Keratinocyte (primary cell): ENCODE results near the gene L1CAM. TPM values are rescaled to one million over a fixed set of nuclear protein-coding genes. Genes with fewer than 3 reads are reported as not detected.

Source experiments
- DNase-seq: peaks from one replicate; pipeline ENCODE4 v3.0.0-alpha.2; 2011; ENCODE audit warnings: low read depth, missing footprints, low spot score
- FAIRE-seq: peaks from 2 replicates; lab custom pipeline; 2011; peaks lifted over from hg19 to GRCh38; lab: Jason Lieb, UNC
- H2AFZ ChIP-seq: 2 replicates; pipeline ENCODE4 v1.6.0; 2012; ENCODE audit warnings: low read length, control low read depth, inconsistent platforms; ENCODE audit not compliant: control insufficient read depth
- H3K27ac ChIP-seq: 2 replicates; pipeline ENCODE4 v1.5.1; 2011; ENCODE audit warnings: low read length; ENCODE audit not compliant: control insufficient read depth, insufficient read depth
- H3K27me3 ChIP-seq: 3 replicates; pipeline ENCODE4 v1.6.0; 2011; ENCODE audit warnings: low read length; ENCODE audit not compliant: control insufficient read depth, insufficient read depth; ENCODE audit errors: extremely low read depth
- H3K36me3 ChIP-seq, 2 experiments: 2 replicates in 1 of 2; 3 replicates in 1 of 2; pipeline ENCODE4 v1.5.1; 2011; ENCODE audit warnings: low read length in 2 of 2, mild to moderate bottlenecking in 1 of 2; ENCODE audit not compliant: control insufficient read depth in 2 of 2, insufficient read depth in 2 of 2; ENCODE audit errors: extremely low read depth in 1 of 2
- H3K4me1 ChIP-seq: 3 replicates; pipeline ENCODE4 v1.5.1; 2011; ENCODE audit warnings: low read length; ENCODE audit not compliant: control insufficient read depth, insufficient read depth; ENCODE audit errors: extremely low read depth
- H3K4me2 ChIP-seq: 3 replicates; pipeline ENCODE4 v1.6.0; 2011; ENCODE audit warnings: low read depth, low read length; ENCODE audit not compliant: control insufficient read depth, insufficient read depth; ENCODE audit errors: extremely low read depth
- H3K4me3 ChIP-seq, 3 experiments: fragments of 200-600 bp in 1 of 3; sonication (generic) in 1 of 3; 2 replicates in 2 of 3; 3 replicates in 1 of 3; pipeline ENCODE4 v1.5.1; 2011 to 2016; ENCODE audit warnings: low read length in 3 of 3, mild to moderate bottlenecking in 3 of 3, control low read depth in 2 of 3, inconsistent platforms in 1 of 3, low read depth in 1 of 3, mixed read lengths in 1 of 3, mixed run types in 1 of 3, moderate library complexity in 1 of 3; ENCODE audit not compliant: control insufficient read depth in 2 of 3, insufficient read depth in 2 of 3; ENCODE audit errors: extremely low read depth in 1 of 3
- H3K79me2 ChIP-seq: 2 replicates; pipeline ENCODE4 v1.6.0; 2012; ENCODE audit warnings: low read length; ENCODE audit not compliant: control insufficient read depth, insufficient read depth
- H3K9ac ChIP-seq: 3 replicates; pipeline ENCODE4 v1.6.0; 2011; ENCODE audit warnings: low read length; ENCODE audit not compliant: control insufficient read depth, insufficient read depth; ENCODE audit errors: extremely low read depth
- H3K9me1 ChIP-seq: 3 replicates; pipeline ENCODE4 v1.6.0; 2011; ENCODE audit warnings: low read length; ENCODE audit not compliant: control insufficient read depth, insufficient read depth; ENCODE audit errors: extremely low read depth
- H3K9me3 ChIP-seq: 2 replicates; pipeline ENCODE4 v1.5.1; 2012; ENCODE audit warnings: low read depth, low read length; ENCODE audit not compliant: control insufficient read depth
- H4K20me1 ChIP-seq: 3 replicates; pipeline ENCODE4 v1.6.0; 2011; ENCODE audit warnings: low read length; ENCODE audit not compliant: control insufficient read depth, insufficient read depth; ENCODE audit errors: extremely low read depth
- CTCF ChIP-seq, 3 experiments: IDR thresholded peaks in 1 of 3; conservative IDR thresholded peaks in 1 of 3; optimal IDR thresholded peaks in 1 of 3; 2 replicates in 2 of 3; 3 replicates in 1 of 3; pipeline versions ENCODE3 to v1.5.1; 2011; ENCODE audit warnings: low read length in 3 of 3, mild to moderate bottlenecking in 3 of 3, moderate library complexity in 2 of 3, control low read depth in 1 of 3, inconsistent platforms in 1 of 3; ENCODE audit not compliant: insufficient read depth in 2 of 3; ENCODE audit errors: extremely low read depth in 1 of 3
- EZH2 ChIP-seq: IDR thresholded peaks from one replicate; pipeline ENCODE4 v1.6.1; 2012; ENCODE audit warnings: inconsistent platforms, mild to moderate bottlenecking, low read length, moderate library complexity
- dilution Hi-C: fragments of 300-500 bp; cut with MboI; formaldehyde crosslinking; loops from one replicate; pipeline ENCODE4 v1.7.0; 2020; ENCODE audit warnings: low sequenced_read_pairs; ENCODE audit not compliant: extremely low pct_ligation_motif_present
- polyA plus RNA-seq, 5 experiments: library from polyadenylated mRNA; depleted of rRNA in 3 of 5; stranded (reverse) in 3 of 5; stranded (forward) in 1 of 5; unstranded in 1 of 5; fragments of >200 nt; gene quantifications; 1 replicate in 1 of 5; 2 replicates in 3 of 5; 3 replicates in 1 of 5; pipeline versions ENCODE4 v1.2.1 to v1.2.3, GENCODE V29; 2011 to 2012; ENCODE audit warnings: missing spikeins in 2 of 5, low read depth in 1 of 5, low replicate concordance in 1 of 5

Gene L1CAM
- polyA plus RNA-seq, 1 donor (not counting 4 experiments of a cell fraction or from before 2014, with no cell fraction given), result 18.2 TPM

GRCh38 chrX:153865321-153865580, 20.7 kb downstream of the L1CAM start:
- no peaks in the 10 kb centered on the region for H3K9me3 ChIP-seq
- H3K4me3 ChIP-seq, result no peak overlapping the region
- peaks cover 0 to 9% of the 10 kb centered on the region in 2 experiments for H3K36me3 ChIP-seq
- DNase-seq (no peak), FAIRE-seq (no peak)
- dilution Hi-C loops, result no loop called here
- H3K9ac ChIP-seq, result no peak overlapping the region
- no peak for TF ChIP-seq CTCF (optimal IDR thresholded peaks at IDR 0.05 in 1 of 3, IDR thresholded peaks at IDR 0.05 in 1 of 3, conservative IDR thresholded peaks at IDR 0.05 in 1 of 3; ENCODE audit: extremely low read depth in 1 of 3, insufficient read depth in 2 of 3, low read length in 3 of 3)
- no peak for TF ChIP-seq EZH2
- no peaks in the 10 kb centered on the region for H3K27me3 ChIP-seq
- no peaks in the 10 kb centered on the region for H4K20me1 ChIP-seq
- no peaks in the 10 kb centered on the region for H3K4me1 ChIP-seq
- H2AFZ ChIP-seq, result no peak overlapping the region
- no peak overlapping the region for H3K4me2 ChIP-seq
- H3K79me2 ChIP-seq, result no peaks in the 10 kb centered on the region
- H3K27ac ChIP-seq, result no peak overlapping the region
- no peaks in the 10 kb centered on the region for H3K9me1 ChIP-seq

GRCh38 chrX:153864561-153865320, 21.2 kb downstream of the L1CAM start:
- FAIRE-seq, result no peak
- Histone ChIP-seq H3K9ac (no peak overlapping the region), H2AFZ (no peak overlapping the region), H3K4me2 (no peak overlapping the region), H4K20me1 (no peaks in the 10 kb centered on the region), H3K36me3 (peaks cover 0 to 9% of the 10 kb centered on the region in 2 experiments), H3K79me2 (no peaks in the 10 kb centered on the region), H3K27me3 (no peaks in the 10 kb centered on the region), H3K27ac (no peak overlapping the region), H3K9me1 (no peaks in the 10 kb centered on the region), H3K4me3 (no peak overlapping the region), H3K4me1 (no peaks in the 10 kb centered on the region), H3K9me3 (no peaks in the 10 kb centered on the region)
- no peak for DNase-seq
- TF ChIP-seq CTCF (optimal IDR thresholded peaks at IDR 0.05 in 1 of 3, IDR thresholded peaks at IDR 0.05 in 1 of 3, conservative IDR thresholded peaks at IDR 0.05 in 1 of 3; ENCODE audit: extremely low read depth in 1 of 3, insufficient read depth in 2 of 3, low read length in 3 of 3), result no peak
- dilution Hi-C loops, result no loop called here
